H1 (cell line): ENCODE results near the gene KSR2. TPM values are rescaled to one million over a fixed set of nuclear protein-coding genes. Genes with fewer than 3 reads are reported as not detected.

Experiments used
- CHD7 ChIP-seq: fragments of 300-600 bp; sonication (generic); IDR thresholded peaks from 2 replicates; pipeline ENCODE4 v1.7.1; 2012; ENCODE audit warnings: low read length, moderate library complexity, mild to moderate bottlenecking, inconsistent platforms; ENCODE audit not compliant: insufficient replicate concordance
- KDM5A ChIP-seq: fragments of 200-600 bp; IDR thresholded peaks from 2 replicates; pipeline ENCODE4 v1.7.1; 2012; ENCODE audit warnings: mild to moderate bottlenecking, low read length, inconsistent platforms, mixed read lengths
- POLR2A ChIP-seq, 2 experiments: IDR thresholded peaks; 1 replicate in 1 of 2; 2 replicates in 1 of 2; pipeline ENCODE4 v1.6.1; 2011; ENCODE audit warnings: low read depth in 2 of 2, low read length in 2 of 2, mild to moderate bottlenecking in 2 of 2; ENCODE audit errors: control extremely low read depth in 1 of 2
- polyA plus RNA-seq, 7 experiments: library from polyadenylated mRNA; depleted of rRNA in 3 of 7; stranded (reverse) in 5 of 7; unstranded in 2 of 7; fragments of >200 nt in 5 of 7; fragments of 200-250 nt in 2 of 7; gene quantifications; 1 replicate in 5 of 7; 2 replicates in 1 of 7; 4 replicates in 1 of 7; pipeline versions ENCODE4 v1.2.1 to v1.2.3, GENCODE V29; 2011 to 2013; ENCODE audit warnings: missing spikeins in 2 of 7, mixed read lengths in 2 of 7
- total RNA-seq: library from RNA; stranded (reverse); fragmentation: NEBNext Ultra II Directional; extraction: Animal tissue kit (Norgen Biotek cat#: 25700); gene quantifications from 2 replicates; pipeline ENCODE4 v1.2.1, GENCODE V29; 2021

The KSR2 gene
- total and polyA plus RNA-seq, 2 of the 8 experiments (the other 6 are each of a cell fraction or from before 2014, with no cell fraction given), result 0.74 to 2.2 TPM

DNA sequence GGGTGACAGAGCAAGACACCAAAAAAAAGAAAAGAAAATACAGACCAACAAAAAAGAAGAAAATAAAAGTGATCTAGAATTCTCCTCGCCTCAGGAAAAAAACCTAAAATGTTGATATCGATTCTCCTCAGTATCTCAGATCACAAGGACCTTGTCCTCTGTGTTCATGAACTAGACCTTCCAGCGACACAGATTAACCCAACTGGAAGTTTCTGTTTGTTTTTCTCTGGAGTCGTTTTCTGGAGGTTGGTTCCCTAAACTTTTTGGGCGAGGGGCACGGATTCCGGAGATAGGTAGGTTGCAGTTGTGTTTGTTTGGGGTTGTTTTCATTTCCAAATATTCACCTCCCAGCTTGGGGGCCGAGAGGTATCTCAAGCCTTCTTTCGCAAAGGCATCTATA, 47.2 kb upstream of the KSR2 start (continued):
- TF ChIP-seq CHD7 (no peak), KDM5A (no peak), POLR2A (IDR thresholded peaks at IDR 0.05; ENCODE audit: control extremely low read depth in 1 of 2, low read depth in 2 of 2, low read length in 2 of 2) (no peak)
